ENCODE data around the gene INO80D.
"Not testable (repeated sequence)": the region's sequence is repeated elsewhere in the genome, so short reads cannot be mapped to it uniquely, and the experiment has no call there.

Gene INO80D

GRCh38 chr2:206083602-206084438, 2.2 kb downstream of the INO80D start:
- DNase-seq (ENCODE audit: low read depth in 2 of 2), result no peak

GRCh38 chr2:206082298-206082843, 3.6 kb downstream of the INO80D start:
- DNase-seq (ENCODE audit: low read depth in 2 of 2), result no peak

GRCh38 chr2:206080927-206081326, 5.0 kb downstream of the INO80D start:
- DNase-seq (ENCODE audit: low read depth in 2 of 2), result no peak

GRCh38 chr2:206079699-206080465, 6.1 kb downstream of the INO80D start:
- DNase-seq (ENCODE audit: low read depth in 2 of 2), result no peak

GRCh38 chr2:206077879-206078278, 8.1 kb downstream of the INO80D start:
- not testable (repeated sequence) for DNase-seq (ENCODE audit: low read depth in 2 of 2)

GRCh38 chr2:206075113-206075512, 10.9 kb downstream of the INO80D start:
- DNase-seq (ENCODE audit: low read depth in 2 of 2), result no peak

GRCh38 chr2:206071807-206072206, 14.2 kb downstream of the INO80D start:
- DNase-seq (ENCODE audit: low read depth in 2 of 2), result no peak

- DNase-seq (ENCODE audit: low read depth in 2 of 2), result no peak
These were observed 16.6 kb downstream of the INO80D start for GRCh38 chr2:206069417-206069816.

- DNase-seq (ENCODE audit: low read depth in 2 of 2), result no peak
These were observed 17.8 kb downstream of the INO80D start for GRCh38 chr2:206068207-206068606.

GRCh38 chr2:206064077-206064476, 21.9 kb downstream of the INO80D start:
- no peak for DNase-seq (ENCODE audit: low read depth in 2 of 2)

GRCh38 chr2:206063635-206064034, 22.3 kb downstream of the INO80D start:
- DNase-seq (ENCODE audit: low read depth in 2 of 2), result no peak

- DNase-seq (ENCODE audit: low read depth in 2 of 2), result no peak
These were observed 23.2 kb downstream of the INO80D start for GRCh38 chr2:206062724-206063123.

- no peak for DNase-seq (ENCODE audit: low read depth in 2 of 2)
These were observed 29.7 kb downstream of the INO80D start for GRCh38 chr2:206056286-206056685.

GRCh38 chr2:206054952-206055351, 31.0 kb downstream of the INO80D start:
- no peak for DNase-seq (ENCODE audit: low read depth in 2 of 2)

- DNase-seq (ENCODE audit: low read depth in 2 of 2), result no peak
These were observed 34.1 kb downstream of the INO80D start for GRCh38 chr2:206051912-206052311.

- no peak for DNase-seq (ENCODE audit: low read depth in 2 of 2)
These were observed 36.6 kb downstream of the INO80D start for GRCh38 chr2:206049392-206049791.

GRCh38 chr2:206045251-206045650, 40.7 kb downstream of the INO80D start:
- no peak for DNase-seq (ENCODE audit: low read depth in 2 of 2)

- DNase-seq (ENCODE audit: low read depth in 2 of 2), result no peak
These were observed 45.4 kb downstream of the INO80D start for GRCh38 chr2:206040525-206040924.

- DNase-seq (ENCODE audit: low read depth in 2 of 2), result not testable (repeated sequence)
These were observed 50.6 kb downstream of the INO80D start for GRCh38 chr2:206035393-206035792.

GRCh38 chr2:206033452-206033851, 52.5 kb downstream of the INO80D start:
- DNase-seq (ENCODE audit: low read depth in 2 of 2), result not testable (repeated sequence)

GRCh38 chr2:206031950-206032567, 53.9 kb downstream of the INO80D start:
- DNase-seq (ENCODE audit: low read depth in 2 of 2), result no peak

GRCh38 chr2:206031162-206031784, 54.7 kb downstream of the INO80D start:
- no peak for DNase-seq (ENCODE audit: low read depth in 2 of 2)
